Middle frontal gyrus (tissue), 1 donor: ENCODE data around the gene CEP192.
A peak's percentile ranks its signal among the peaks of the same experiment; 100 is the strongest.
"Not testable (repeated sequence)": the region's sequence is repeated elsewhere in the genome, so short reads cannot be mapped to it uniquely, and the experiment has no call there.

ENCODE experiments used
- DNase-seq: peaks from one replicate; pipeline ENCODE4 v3.0.0-alpha.2; 2015; ENCODE audit warnings: low spot score; ENCODE audit errors: extremely low spot score

CEP192 gene, protein sequence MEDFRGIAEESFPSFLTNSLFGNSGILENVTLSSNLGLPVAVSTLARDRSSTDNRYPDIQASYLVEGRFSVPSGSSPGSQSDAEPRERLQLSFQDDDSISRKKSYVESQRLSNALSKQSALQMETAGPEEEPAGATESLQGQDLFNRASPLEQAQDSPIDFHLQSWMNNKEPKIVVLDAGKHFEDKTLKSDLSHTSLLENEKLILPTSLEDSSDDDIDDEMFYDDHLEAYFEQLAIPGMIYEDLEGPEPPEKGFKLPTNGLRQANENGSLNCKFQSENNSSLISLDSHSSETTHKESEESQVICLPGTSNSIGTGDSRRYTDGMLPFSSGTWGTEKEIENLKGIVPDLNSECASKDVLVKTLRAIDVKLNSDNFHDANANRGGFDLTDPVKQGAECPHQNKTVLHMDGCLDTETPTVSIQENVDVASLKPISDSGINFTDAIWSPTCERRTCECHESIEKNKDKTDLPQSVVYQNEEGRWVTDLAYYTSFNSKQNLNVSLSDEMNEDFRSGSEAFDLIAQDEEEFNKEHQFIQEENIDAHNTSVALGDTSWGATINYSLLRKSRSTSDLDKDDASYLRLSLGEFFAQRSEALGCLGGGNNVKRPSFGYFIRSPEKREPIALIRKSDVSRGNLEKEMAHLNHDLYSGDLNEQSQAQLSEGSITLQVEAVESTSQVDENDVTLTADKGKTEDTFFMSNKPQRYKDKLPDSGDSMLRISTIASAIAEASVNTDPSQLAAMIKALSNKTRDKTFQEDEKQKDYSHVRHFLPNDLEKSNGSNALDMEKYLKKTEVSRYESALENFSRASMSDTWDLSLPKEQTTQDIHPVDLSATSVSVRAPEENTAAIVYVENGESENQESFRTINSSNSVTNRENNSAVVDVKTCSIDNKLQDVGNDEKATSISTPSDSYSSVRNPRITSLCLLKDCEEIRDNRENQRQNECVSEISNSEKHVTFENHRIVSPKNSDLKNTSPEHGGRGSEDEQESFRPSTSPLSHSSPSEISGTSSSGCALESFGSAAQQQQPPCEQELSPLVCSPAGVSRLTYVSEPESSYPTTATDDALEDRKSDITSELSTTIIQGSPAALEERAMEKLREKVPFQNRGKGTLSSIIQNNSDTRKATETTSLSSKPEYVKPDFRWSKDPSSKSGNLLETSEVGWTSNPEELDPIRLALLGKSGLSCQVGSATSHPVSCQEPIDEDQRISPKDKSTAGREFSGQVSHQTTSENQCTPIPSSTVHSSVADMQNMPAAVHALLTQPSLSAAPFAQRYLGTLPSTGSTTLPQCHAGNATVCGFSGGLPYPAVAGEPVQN (N-terminal part only)

DNA sequence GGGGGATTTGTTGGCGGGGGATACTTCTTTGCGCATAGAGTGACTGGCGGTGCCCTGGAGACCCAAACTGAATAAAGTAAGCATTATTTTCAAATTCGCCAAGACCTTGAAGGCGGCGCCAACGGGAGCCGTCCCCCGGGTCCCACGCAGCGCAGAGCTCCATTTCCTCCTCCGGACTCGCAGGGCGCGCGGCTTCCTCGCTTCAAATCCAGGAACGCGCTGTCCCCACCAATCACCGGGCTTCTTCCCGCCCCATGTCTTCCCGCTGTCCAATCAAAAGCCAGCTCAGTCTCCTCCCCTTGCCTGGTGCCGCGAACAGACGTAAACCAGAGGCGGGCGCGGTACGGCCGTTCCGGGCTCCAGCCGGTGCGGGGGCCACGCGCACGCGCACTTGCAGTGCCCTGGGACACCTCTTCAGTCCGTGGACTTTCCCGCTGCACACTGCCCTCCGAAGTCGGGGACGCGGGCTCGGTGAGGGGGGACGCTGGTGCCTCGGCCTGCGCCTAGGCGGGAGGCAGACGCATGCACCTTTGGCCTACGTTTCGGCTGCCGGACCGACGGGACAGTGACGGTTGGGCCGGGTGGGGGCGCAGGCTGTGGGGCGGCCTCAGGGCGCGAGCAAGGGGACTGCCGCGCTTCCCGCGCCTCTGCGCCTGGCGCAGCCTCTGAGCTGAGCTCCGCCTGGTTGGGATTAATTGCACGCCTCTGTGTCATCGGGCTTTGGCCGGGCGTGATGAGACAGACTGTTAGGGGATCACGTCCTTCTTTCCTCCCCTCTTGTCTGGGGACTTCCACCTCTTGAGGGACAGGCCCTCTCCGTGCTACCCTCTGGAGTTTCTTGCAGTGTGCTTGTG, at the start of gene CEP192:
Gene CEP192 (plus strand): TSS at position 396 of the 854 bp plus-strand sequence. CDS start 8,063 bp downstream, outside the sequence.
- DNase-seq: peak; percentile 96

DNA sequence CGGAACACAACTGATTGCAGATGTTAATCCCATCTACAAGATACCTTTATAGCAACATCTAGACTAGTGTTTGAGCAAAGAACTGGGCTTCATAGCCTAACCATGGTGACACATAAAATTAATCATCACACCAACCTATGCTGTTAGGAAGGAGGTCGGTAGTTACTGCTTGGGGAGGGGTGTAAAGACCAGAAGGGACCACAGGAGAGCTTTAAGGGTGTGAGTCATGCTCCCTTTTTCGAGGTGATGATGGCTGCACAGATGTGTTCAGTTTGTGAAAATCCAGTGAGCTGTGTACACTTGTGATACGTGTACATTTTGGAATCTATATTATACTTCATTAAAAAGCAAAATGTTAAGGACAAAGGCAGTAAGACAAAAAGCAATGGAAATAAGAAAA, 47.9 kb upstream of the CEP192 start:
- no peak for DNase-seq

DNA sequence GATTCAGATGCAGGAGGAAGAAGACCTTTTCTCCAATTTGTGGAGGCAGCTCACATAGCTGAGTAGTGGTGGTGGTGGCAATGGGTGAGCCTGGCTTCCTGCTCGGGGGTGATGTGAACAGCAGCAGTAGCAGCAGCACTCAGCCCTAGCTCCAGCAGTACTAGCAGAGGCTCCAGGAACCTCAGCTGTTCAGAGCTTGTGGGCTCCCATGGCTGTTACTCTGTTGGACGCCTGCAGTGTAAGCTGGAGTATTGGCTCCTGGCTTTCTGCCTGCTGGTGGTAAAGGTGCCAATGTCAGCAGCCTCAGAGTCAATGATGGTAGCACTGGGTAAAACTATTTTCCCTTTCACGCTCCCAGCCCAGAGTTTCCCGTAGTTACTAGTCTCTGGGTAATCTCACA, 46.5 kb upstream of the CEP192 start:
- no peak for DNase-seq

DNA sequence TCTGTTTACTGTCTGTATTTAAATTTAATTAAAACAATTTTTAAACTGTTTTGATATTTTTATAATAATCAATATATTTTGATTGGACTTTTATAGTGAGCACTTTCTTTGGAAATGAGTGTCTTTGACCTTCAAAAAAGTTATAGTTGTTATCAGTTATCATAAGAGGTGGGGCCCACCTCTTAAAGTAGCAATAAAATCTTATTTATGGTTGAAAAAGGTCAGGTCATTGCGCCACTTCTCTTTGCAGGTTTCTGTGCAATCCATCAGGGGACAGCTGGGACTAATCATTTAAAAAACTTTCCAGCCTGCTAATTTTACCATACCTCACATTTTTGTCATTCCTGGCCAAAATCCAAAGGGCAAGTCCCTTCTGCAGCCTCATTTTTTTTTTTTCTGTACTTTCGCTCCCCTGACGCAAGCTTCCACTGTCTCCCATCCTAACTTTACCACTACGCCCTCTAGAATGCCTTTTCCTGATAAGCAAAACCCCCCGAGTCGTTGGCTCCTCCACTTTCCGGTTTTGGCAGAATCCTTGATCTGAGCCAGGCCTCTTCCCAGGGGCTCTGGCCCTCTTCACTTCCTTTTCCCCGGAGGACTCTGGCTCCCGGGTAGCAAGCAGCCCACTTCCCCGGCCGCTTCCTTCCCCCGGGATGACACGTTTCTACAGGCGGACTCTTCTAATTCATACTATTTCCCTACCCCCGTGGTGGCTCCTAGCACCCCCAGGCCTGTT, 44.4 kb upstream of the CEP192 start:
- no peak for DNase-seq

- peak; percentile 87 for DNase-seq
These were observed 43.7 kb upstream of the CEP192 start, which contains the start of gene SEH1L for GRCh38 chr18:12947285-12948049. SEH1L (plus strand) TSS chr18:12948011; CDS start chr18:12948122, 111 bp downstream.

- peak; percentile 67 for DNase-seq
These were observed 42.9 kb upstream of the CEP192 start for GRCh38 chr18:12948050-12948804.

DNA sequence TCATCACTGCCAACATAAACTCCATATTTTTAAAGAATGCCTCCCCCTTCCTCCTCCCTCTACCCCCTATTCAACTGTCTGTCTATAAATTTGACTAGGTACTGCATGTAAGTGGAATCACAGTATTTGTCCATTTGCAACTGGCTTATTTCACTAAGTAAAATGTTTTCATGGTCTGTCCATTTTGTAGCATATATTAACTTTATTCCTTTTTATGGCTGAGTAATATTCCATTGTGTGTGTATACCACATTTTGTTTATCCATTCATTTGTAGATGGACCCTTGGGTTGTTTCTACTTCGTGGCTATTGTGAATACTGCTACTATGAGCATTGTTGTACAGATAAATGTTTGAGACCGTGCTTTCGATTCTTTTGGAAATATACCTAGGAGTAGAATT, 32.7 kb upstream of the CEP192 start:
- DNase-seq: no peak

GRCh38 chr18:12960395-12960794, 30.8 kb upstream of the CEP192 start:
- no peak for DNase-seq

DNA sequence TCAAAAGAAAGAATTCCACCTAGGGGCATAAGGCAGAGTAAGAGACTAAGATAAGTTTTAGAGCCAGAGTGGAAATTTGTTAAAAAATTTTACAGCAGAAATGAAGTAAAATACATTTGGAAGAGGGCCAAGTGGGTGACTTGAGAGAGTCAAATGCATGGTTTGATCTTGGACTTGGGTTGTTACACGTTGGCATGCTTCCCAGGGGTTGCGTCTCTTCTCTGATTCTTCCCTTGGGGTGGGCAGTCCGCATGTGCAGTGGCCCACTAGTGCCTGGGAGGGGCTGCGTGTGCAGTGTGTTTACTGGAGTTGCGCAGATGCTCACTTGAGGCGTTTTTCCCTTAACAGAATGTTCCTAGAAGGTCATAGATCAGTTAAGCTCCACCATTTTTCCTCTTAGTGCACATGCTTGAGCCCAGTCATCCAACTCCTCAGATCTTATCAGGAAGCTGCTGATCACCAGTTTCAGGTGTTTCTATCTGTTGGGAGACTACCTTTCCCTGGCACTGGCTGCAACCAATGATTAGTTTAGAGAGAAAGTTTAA, 30.2 kb upstream of the CEP192 start:
- no peak for DNase-seq

GRCh38 chr18:12963069-12963468, 28.1 kb upstream of the CEP192 start:
- no peak for DNase-seq

DNA sequence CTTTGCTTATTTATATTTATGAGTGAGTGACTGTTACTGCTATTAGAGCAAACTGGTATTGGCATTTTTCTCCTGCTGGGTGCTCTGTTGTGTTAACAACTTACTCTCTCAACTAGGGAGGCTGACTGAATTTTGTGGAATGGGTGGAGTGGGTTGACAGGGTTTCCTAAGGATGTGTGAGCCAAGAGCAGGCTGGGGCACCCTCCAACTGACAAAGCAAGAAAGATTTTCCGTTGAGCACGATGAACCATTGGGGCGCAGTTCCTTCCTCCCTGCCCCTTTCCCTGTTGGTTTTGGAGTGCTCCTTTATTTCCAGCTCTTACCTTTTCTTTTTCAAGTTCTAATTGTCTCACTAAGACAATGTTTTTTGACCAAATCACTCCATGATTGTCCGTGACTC, 23.0 kb upstream of the CEP192 start:
- no peak for DNase-seq

- no peak for DNase-seq
These were observed 22.5 kb upstream of the CEP192 start for GRCh38 chr18:12968619-12969018.

- DNase-seq: no peak
These were observed 17.5 kb upstream of the CEP192 start for GRCh38 chr18:12973562-12974213.

DNA sequence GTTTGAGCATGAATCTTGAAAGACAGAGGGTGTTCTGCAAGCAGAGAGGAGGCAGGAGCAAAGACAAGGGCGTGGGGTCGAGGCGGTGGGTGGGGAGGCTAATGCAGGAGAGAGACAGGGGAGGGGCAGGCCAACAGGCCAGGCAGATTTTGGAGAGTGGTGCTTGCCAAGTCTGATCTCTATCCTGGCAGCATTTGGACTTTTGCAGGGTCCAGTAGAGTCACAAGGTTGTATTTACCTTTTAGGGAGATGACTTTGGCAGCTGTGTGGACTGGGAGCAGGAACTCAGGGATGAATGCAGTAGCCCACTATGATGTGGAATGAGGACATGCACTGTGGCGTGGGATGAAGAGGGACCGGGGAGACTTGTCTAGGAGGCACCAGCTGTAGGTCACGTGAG, 15.7 kb upstream of the CEP192 start:
- no peak for DNase-seq

- DNase-seq: no peak
These were observed 14.9 kb upstream of the CEP192 start for GRCh38 chr18:12976305-12976704.

DNA sequence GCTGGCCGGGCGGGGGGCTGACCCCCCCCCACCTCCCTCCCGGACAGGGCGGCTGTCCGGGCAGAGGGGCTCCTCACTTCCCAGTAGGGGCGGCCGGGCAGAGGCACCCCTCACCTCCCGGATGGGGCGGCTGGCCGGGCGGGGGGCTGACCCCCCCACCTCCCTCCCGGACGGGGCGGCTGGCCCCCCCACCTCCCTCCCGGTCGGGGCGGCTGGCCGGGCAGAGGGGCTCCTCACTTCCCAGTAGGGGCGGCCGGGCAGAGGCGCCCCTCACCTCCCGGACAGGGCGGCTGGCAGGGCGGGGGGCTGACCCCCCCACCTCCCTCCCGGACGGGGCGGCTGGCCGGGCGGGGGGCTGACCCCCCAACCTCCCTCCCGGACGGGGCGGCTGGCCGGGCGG, 11.1 kb upstream of the CEP192 start:
- DNase-seq: not testable (repeated sequence)

DNA sequence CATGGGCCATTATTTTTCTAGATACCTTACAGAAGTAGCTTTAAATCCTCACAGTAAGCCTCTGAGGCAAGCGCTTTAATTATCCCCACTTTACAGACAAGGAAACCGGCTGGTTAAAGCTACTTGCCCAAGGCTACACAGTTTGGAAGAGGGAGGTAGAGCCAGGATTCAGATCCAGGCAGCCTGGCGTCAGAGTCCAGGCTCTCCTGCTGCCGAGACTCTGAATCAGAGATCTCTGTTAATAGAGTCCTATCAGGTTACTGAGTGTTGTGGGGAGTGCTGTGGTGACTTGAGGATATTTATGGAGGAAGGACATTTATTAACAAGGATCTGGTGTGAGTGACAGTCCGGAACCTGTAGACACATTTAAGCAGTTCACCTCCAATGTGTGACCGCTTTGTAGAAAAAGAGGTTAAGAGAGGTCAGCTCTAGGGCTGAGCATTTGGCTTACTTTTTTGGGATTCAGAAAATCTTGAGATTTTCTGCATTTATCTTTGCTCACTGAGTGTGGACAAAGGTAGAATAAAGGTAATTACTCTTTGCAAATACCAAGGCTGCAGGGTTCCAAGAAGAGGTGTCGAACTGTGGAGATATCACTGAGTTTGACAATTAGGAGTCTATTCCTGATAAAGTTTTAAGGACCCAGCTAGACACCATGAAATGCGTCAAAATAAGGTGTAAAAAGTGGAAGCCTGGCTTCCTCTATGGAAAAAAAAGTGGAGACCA, 1.6 kb upstream of the CEP192 start:
- DNase-seq: no peak
